ENCODE results near the gene IQGAP2.

IQGAP2 gene

DNA sequence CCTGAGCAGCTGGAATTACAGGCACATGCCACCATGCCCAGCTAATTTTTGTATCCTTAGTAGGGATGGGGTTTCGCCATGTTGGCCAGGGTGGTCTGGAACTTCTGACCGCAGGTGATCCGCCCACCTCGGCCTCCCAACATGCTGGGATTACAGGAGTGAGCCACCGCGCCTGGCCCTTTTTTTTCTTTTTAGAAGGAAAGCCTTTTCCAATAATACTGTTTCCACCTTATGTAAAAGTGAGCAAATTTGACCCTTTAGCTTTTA, 289.1 kb downstream of the IQGAP2 start:
- in situ Hi-C loops (cut with HindIII; ENCODE audit: low pct_unique_long_range_greater_than_20kb, low sequenced_read_pairs), result no loop called here
- TF ChIP-seq JUND (IDR thresholded peaks at IDR 0.05; ENCODE audit: low read depth), result no peak
- DNase-seq (ENCODE audit: low read depth in 1 of 2, low spot score in 1 of 2), result no peak

GRCh38 chr5:76692651-76693050, 289.6 kb downstream of the IQGAP2 start:
- DNase-seq (ENCODE audit: low read depth in 1 of 2, low spot score in 1 of 2), result no peak
- in situ Hi-C loops (cut with HindIII; ENCODE audit: low pct_unique_long_range_greater_than_20kb, low sequenced_read_pairs), result no loop called here
- no peak for TF ChIP-seq JUND (IDR thresholded peaks at IDR 0.05; ENCODE audit: low read depth)

DNA sequence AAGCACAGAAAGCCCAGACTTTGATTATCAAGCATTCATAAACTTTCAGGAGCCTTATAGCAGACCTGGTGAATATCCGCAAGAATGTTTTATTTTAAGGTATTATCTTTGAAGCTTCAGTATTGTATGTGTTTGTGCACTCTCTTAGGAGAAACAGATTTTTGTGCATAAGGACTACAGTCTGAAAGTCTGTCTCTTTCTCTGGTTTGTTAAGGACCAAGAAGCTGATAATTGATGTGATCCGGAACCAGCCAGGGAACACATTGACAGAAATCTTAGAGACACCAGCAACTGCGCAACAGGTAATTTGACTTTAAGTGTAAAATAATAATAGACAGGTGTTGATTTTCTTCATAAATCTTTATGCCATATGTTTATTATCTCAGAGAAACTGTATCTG, 290.1 kb downstream of the IQGAP2 start:
- in situ Hi-C loops (cut with HindIII; ENCODE audit: low pct_unique_long_range_greater_than_20kb, low sequenced_read_pairs), result no loop called here
- TF ChIP-seq JUND (IDR thresholded peaks at IDR 0.05; ENCODE audit: low read depth), result no peak
- no peak for DNase-seq (ENCODE audit: low read depth in 1 of 2, low spot score in 1 of 2)

DNA sequence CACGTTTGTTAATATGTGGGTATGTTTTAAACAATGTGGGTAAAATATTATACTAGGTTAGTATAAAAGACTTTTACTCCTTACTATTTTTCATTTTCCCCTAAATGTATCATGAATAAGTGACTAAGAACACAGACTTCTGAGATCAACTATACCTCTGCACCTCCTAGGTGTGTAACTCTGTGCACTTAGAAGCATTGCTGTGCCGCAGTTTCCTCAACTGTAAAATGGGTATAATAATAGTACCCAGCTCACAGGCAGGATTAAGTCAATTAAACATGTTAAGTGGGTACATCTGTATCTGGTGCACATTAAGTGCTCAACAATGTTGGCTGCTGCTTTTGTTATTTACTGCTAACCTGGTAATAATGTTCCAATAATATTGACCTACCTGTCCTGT, 291.2 kb downstream of the IQGAP2 start:
- in situ Hi-C loops (cut with HindIII; ENCODE audit: low pct_unique_long_range_greater_than_20kb, low sequenced_read_pairs), result no loop called here
- no peak for TF ChIP-seq JUND (IDR thresholded peaks at IDR 0.05; ENCODE audit: low read depth)
- no peak for DNase-seq (ENCODE audit: low read depth in 1 of 2, low spot score in 1 of 2)

DNA sequence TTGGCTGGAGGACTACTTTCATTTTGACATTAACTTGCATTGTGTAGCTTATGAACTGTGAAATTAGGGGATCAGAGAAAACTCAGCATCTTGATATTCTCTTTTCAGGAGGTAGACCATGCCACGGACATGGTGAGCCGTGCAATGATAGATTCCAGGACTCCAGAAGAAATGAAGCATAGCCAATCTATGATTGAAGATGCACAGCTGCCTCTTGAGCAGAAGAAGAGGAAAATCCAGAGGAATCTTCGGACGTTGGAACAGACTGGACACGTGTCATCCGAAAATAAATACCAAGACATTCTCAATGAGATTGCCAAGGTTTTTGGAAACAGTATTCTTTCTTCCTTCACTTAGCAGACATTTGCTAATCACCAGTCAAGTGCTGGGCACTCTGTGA, 292.3 kb downstream of the IQGAP2 start:
- TF ChIP-seq JUND (IDR thresholded peaks at IDR 0.05; ENCODE audit: low read depth), result no peak
- no peak for DNase-seq (ENCODE audit: low read depth in 1 of 2, low spot score in 1 of 2)
- in situ Hi-C loops (cut with HindIII; ENCODE audit: low pct_unique_long_range_greater_than_20kb, low sequenced_read_pairs), result no loop called here

- no peak for DNase-seq (ENCODE audit: low read depth in 1 of 2, low spot score in 1 of 2)
- TF ChIP-seq JUND (IDR thresholded peaks at IDR 0.05; ENCODE audit: low read depth), result no peak
- in situ Hi-C loops (cut with HindIII; ENCODE audit: low pct_unique_long_range_greater_than_20kb, low sequenced_read_pairs), result no loop called here
These were observed 293.2 kb downstream of the IQGAP2 start for GRCh38 chr5:76696251-76696650.

DNA sequence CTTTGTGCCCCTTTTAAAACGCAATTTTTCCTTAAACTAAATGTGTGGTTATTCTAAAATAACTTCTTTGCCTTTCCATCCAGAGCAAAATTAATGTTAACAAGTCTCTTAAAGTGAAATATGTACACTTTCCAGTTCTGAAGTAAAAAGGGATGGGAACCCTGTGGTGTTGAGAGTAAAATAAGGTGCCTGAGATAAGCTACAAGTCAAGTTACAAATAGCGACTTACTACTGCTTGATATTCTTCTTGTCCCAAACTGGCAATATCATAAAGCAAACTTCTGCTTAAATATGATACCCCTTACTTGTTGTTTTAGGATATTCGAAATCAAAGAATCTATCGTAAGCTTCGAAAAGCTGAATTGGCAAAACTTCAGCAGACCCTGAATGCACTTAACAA, 294.6 kb downstream of the IQGAP2 start:
- in situ Hi-C loops (cut with HindIII; ENCODE audit: low pct_unique_long_range_greater_than_20kb, low sequenced_read_pairs), result no loop called here
- no peak for TF ChIP-seq JUND (IDR thresholded peaks at IDR 0.05; ENCODE audit: low read depth)
- DNase-seq (ENCODE audit: low read depth in 1 of 2, low spot score in 1 of 2), result no peak

DNA sequence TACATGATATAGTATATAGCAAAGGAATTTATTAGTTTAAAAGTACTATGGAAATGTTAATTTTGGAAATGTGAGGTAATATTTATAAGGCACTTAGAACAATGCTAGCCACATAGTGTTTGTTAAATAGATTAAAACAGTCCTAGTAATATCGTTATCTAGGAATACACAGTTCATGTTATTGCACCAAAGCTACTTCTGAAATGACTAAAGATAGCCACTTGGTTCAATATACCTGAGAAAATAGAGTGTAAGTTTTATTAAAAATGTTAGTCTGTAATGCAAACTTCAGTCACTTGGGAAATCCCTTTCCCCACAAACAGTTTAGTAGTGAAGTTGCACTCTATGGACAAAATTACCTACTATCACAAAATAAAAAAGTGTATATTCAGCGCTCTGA, 297.5 kb downstream of the IQGAP2 start:
- TF ChIP-seq JUND (IDR thresholded peaks at IDR 0.05; ENCODE audit: low read depth), result no peak
- in situ Hi-C loops (cut with HindIII; ENCODE audit: low pct_unique_long_range_greater_than_20kb, low sequenced_read_pairs), result no loop called here
- no peak for DNase-seq (ENCODE audit: low read depth in 1 of 2, low spot score in 1 of 2)

DNA sequence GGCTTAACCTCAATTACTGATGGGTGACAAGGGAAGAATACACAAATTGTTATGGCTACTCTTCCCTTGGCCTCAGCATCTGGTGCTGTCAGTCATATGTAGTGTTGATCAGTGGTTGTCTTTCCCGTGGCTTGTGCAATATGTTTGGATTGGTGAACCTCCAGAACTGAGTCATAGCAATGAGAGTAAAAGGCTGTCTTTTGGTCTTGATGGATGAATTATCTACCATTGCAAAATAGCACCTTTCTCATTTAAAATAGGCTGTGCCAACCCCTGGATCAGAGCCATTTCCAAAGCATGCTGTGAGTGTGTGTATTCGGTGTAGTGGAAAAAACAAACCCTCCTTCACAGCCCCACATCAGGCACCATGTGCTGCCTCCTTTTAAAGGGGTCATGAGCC, 298.2 kb downstream of the IQGAP2 start:
- TF ChIP-seq JUND (IDR thresholded peaks at IDR 0.05; ENCODE audit: low read depth), result no peak
- DNase-seq (ENCODE audit: low read depth in 1 of 2, low spot score in 1 of 2), result no peak
- in situ Hi-C loops (cut with HindIII; ENCODE audit: low pct_unique_long_range_greater_than_20kb, low sequenced_read_pairs), result no loop called here

- DNase-seq (ENCODE audit: low read depth in 1 of 2, low spot score in 1 of 2), result no peak
- in situ Hi-C loops (cut with HindIII; ENCODE audit: low pct_unique_long_range_greater_than_20kb, low sequenced_read_pairs), result no loop called here
- TF ChIP-seq JUND (IDR thresholded peaks at IDR 0.05; ENCODE audit: low read depth), result no peak
These were observed 300.6 kb downstream of the IQGAP2 start for GRCh38 chr5:76703707-76704106.

- in situ Hi-C loops (cut with HindIII; ENCODE audit: low pct_unique_long_range_greater_than_20kb, low sequenced_read_pairs), result no loop called here
- no peak for TF ChIP-seq JUND (IDR thresholded peaks at IDR 0.05; ENCODE audit: low read depth)
- no peak for DNase-seq (ENCODE audit: low read depth in 1 of 2, low spot score in 1 of 2)
These were observed 301.1 kb downstream of the IQGAP2 start for GRCh38 chr5:76704131-76704663.

DNA sequence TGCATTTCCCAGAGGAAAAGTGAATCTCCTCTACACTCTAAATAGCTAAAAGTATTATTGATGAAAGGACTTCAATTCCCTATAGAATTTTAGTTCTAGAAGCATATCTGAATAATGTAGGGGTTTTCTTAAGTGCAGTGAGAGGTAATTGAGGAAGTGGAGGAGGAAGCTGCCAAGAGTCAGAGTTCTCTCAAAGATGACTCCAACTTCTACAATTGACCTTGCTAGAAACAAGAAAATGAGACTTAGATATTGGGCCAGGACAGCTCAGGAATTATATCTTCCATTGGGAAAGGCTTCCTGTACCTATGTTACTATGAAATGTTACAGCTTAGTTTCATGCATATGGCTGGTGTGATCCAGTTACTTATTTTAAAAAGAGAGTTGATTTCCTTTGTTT, 302.5 kb downstream of the IQGAP2 start:
- no peak for TF ChIP-seq JUND (IDR thresholded peaks at IDR 0.05; ENCODE audit: low read depth)
- no peak for DNase-seq (ENCODE audit: low read depth in 1 of 2, low spot score in 1 of 2)
- in situ Hi-C loops (cut with HindIII; ENCODE audit: low pct_unique_long_range_greater_than_20kb, low sequenced_read_pairs), result no loop called here

- TF ChIP-seq JUND (IDR thresholded peaks at IDR 0.05; ENCODE audit: low read depth), result no peak
- in situ Hi-C loops (cut with HindIII; ENCODE audit: low pct_unique_long_range_greater_than_20kb, low sequenced_read_pairs), result no loop called here
- no peak for DNase-seq (ENCODE audit: low read depth in 1 of 2, low spot score in 1 of 2)
These were observed 306.7 kb downstream of the IQGAP2 start for GRCh38 chr5:76709762-76710161.

DNA sequence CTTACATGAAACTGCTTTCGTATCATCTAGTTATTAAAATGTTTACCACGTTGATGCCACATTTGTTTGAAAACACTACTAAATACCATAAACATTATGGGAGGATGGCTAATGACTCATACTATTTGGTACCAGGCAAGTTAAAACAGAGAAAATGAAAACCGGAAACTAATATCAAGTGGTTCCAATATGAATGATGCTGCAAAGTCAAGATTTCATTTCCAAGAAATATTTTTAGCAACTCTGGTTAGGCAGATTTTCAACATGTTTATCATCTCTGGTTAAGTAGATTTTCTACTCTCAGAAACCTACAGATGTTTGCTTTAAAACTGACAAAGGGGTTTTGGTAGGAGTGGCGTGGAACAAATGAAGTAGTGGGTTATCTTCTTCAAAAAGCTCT, 307.9 kb downstream of the IQGAP2 start:
- no peak for DNase-seq (ENCODE audit: low read depth in 1 of 2, low spot score in 1 of 2)
- in situ Hi-C loops (cut with HindIII; ENCODE audit: low pct_unique_long_range_greater_than_20kb, low sequenced_read_pairs), result no loop called here
- TF ChIP-seq JUND (IDR thresholded peaks at IDR 0.05; ENCODE audit: low read depth), result no peak
